ENCODE data around the gene SYDE2.
"Not testable (repeated sequence)": the region's sequence is repeated elsewhere in the genome, so short reads cannot be mapped to it uniquely, and the experiment has no call there.

Gene SYDE2

DNA sequence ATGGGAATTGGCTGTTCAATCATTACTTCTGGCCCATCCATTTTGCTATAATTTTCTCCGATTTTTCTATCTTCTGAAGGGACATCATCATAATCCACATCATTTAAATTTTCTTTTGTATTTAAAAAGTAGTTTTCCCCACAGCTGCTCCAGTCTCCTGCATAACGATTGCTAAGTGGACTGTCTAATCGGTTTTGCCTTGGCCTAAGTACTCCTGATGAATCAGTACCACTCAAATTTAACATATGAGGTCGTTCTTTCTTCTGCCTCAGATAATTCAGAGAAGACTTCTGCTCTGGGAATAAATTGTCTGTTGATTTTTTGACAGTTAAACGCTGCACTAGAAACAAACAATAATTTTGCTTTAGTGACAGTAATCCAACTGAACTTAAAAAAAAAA is 41.9 kb downstream of the SYDE2 start:
- no peak for DNase-seq

DNA sequence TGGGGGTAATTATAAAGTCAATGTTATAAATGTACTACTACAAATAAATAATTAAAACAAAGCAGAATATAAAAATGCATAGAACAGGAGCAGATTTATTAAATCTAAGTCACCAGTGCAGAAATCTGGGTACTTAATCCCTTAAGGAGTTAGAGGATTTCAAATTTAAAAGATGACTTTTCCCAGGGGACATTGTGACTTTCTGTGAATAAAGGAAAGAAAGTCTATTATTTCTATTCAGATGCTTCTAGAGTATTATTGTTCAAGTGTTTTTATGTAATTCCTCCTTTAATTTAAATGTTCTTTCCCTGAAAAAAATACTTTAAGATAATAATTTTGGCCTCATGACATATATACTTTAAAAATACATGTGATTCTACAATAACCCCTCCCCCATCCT is 43.4 kb downstream of the SYDE2 start:
- no peak for DNase-seq

DNA sequence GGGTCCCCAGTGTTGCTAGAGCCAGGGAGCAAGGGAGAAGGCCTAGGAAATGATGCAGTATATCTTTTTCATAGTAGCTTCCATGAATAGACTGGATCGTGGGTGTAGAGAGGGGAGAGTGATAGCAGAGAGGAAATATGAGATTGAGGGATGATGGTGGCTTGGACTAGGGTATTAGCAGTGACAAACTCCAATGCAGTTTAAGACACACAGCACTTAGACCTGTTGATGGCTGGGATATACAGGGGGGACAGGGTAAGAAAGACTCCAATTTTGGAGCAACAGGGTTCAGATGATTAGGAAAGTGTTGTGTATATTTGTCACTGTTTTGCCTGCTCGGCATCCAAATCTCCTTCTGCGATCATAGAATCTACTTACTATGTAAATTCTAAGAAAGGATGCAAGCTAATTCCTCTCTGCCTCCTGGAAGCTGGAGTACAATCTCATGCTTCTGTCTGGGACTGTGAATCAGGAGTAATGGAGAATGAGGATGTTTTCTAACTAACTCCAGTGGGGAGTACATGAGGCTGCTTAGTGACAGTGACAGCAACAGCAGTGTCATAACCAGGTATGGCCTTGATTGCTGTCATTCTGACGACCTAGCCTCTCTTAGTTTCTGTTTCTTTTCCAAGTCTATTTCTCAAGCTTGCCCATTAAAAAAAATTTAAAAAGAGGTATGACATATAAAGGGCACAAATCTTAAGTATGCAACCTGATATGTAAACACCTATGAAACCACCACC is 47.5 kb downstream of the SYDE2 start:
- DNase-seq: no peak

DNA sequence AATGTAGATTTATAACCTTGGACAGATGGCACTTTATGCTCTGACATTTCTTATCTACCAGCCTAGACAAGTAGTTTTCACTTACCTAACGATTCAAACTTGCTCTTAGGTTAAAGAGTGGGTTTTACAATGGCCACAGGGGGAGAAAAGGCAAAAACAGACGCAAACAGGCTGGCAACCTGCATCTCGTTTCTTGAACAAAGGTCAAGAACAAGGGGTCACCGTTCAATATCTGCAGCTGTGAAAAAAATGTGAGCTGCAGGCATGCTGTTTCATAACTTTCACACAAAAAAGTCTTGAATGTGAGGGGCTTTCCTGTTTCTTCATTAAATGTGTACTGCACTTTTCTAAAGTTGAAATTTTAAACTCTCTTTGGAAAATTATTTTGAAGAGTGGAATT is 49.4 kb downstream of the SYDE2 start:
- DNase-seq: no peak

DNA sequence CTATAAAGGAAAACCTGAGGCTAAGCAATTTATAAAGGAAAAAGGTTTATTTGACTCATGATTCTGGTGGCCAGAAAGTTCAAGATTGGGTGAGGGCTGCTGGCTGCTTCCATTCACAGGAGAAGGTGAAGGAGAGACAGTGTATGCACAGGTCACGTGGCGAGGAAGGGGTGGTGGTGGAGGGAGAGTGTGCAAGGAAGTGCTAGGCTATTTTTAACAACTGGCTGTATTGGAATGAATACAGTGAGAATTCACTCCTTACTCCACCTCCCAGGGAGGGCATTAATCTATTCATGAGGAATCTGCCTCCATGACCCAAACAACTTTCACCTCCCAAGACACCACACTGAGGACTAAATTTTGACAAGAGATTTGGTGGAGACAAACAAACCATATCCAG is 51.0 kb downstream of the SYDE2 start:
- no peak for DNase-seq

DNA sequence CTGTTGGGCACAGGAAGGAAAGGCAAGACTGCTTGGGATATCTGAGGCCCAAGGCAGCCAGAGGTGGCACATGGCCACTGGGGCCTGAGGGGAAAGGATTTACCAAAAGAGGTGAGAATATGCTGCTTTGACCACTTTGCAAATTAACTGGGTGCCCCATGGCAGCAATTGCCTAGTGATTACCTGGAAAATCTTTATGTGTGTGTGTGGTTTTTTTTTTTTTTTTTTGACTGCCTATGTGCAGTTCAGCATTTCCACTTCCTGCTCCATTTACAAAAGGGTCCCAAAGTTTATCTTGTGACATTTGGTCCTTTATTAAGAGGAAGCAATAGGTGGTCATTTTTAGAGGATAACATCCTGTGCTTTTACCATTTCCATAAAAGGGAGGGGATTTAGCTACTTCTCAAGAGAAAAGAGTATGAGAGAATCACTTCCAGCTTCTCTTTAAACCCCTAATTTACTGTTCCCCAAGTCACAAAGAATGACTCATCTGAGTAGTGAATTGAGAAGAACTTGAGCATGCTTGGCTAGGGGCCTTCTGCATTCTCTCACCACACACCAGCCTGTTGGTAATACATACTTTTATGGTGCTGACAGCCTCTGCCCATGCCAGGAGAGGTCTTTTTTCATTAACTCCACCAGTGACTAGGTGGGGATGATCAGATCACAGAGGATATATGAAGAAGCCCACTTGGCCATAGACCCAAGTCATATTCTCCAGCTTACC is 52.1 kb downstream of the SYDE2 start:
- DNase-seq: no peak

DNA sequence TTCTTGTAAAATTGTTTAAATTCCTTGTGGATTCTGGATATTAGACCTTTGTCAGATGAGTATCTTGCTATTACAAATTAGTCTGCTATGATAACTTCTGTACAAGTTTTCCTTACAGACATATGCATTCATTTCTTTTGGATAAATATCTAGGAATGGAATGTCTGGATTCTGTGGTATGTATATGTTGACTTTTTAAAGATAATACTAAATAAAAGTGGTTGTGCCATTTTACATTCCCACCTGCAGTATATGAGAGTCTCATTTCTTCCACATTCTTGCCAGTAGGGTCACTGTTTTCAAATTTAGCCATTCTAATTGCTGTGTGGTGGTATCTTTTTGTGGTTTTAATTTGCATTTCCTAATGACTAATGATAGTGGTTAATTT is 53.9 kb downstream of the SYDE2 start:
- no peak for DNase-seq

DNA sequence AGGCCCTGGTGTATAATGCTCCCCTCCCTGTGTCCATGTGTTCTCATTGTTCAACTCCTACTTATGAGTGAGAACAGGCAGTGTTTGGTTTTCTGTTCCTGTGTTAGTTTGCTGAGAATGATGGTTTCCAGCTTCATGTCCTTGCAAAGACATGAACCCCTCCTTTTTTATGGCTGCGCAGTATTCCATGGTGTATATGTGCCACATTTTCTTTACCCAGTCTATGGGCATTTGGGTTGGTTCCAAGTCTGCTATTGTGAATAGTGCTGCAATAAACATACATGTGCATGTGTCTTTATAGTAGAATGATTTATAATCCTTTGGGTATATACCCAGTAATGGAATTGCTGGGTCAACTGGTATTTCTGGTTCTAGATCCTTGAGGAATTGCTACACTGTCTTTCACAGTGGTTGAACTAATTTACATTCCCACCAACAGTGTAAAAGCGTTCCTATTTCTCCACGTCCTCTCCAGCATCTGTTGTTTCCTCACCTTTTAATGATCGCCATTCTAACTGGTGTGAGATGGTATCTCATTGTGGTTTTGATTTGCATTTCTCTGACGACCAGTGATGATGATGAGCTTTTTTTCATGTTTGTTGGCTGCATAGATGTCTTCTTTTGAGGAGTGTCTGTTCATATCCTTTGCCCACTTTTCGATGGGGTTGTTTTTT is 54.4 kb downstream of the SYDE2 start:
- not testable (repeated sequence) for DNase-seq

DNA sequence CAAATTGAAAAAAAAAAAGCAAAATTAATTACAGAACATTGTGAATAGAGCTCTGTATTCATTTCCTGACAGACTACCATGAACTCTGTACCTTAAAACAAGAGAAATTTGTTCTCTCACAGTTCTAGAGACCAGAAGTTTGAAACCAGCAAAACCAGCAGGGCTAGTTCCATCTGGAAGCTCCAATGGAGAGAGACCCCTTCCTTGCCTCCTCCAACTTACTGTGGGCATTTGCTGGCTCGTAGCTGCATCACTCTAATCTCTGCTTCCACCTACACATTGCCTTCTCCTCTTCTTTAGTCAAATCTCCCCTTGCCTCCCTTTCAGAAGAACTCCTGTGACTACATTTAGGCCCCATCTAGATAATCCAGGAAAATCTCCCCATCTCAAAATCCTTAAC is 56.5 kb downstream of the SYDE2 start:
- no peak for DNase-seq

DNA sequence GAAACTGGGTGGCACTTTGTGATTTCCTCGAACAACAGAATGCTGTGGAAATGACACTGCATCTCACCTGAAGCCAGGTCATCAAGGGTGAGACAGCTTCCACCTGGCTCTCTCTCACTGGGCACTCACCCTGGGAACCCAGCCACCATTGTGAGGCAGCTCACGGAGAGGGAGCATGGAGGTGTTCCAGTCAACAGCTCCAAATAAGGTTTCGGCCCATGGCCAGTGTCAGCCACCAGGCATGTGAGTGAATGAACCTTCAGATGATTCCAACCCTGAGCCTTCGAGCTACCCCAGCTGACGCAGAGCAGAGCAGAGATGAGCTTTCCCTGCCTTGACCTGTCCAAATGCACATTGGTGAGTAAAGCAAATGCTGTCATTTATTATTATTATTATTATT is 58.1 kb downstream of the SYDE2 start:
- DNase-seq: no peak

DNA sequence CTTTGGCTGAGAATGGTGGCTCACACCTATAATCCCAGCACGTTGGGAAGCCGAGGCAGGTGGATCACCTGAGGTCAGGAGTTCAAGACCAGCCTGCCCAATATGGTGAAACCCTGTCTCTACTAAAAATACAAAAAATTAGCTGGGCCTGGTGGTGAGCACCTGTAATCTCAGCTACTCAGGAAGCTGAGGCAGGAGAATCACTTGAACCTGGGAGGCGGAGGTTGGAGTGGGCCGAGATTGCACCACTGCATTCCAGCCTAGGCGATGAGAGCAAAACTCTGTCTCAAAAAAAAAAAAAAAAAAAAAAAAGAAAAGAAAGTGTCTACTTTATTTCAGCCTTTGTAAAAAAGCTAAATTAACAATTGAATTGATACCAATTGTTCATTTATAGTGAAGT is 62.4 kb downstream of the SYDE2 start:
- DNase-seq: not testable (repeated sequence)

DNA sequence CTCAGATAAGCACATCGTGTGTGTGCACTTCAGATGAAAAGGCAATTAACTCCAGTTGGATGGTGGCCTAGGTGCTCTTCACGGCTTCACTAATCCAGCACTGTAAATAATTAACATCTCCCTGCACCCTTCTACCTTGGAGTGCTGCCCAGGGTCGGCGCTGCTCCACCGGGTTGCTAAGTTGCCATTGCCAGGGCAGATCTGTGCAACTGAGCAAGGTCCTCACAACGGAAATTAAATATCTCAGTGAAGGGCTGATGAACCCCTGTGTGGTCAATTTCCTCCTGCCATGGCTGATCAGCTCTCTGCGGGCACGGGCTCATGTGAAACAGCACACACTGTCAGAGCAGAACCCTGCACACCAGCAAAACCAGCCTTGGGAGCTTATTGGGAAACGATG is 63.2 kb downstream of the SYDE2 start:
- peak; percentile 86 for DNase-seq

DNA sequence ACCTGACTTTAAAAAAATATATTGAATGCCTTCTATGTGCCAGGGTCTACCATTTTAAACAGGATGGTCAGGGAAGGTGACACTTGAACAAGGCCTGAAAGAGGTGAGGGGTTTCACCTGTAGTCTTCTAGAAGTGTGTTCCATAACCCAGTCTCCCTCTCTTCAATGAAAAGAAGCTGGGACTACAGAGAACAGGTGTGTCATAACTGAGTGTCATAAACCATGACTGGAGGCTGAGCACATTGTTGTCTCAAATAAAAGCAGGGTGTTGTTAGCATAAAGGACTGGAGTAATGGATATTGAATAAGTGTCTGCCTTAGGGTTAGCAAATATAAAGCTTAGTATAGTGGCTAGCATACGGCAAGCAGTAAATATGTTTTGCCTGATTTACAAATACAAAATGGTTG is 65.4 kb downstream of the SYDE2 start:
- DNase-seq: no peak

DNA sequence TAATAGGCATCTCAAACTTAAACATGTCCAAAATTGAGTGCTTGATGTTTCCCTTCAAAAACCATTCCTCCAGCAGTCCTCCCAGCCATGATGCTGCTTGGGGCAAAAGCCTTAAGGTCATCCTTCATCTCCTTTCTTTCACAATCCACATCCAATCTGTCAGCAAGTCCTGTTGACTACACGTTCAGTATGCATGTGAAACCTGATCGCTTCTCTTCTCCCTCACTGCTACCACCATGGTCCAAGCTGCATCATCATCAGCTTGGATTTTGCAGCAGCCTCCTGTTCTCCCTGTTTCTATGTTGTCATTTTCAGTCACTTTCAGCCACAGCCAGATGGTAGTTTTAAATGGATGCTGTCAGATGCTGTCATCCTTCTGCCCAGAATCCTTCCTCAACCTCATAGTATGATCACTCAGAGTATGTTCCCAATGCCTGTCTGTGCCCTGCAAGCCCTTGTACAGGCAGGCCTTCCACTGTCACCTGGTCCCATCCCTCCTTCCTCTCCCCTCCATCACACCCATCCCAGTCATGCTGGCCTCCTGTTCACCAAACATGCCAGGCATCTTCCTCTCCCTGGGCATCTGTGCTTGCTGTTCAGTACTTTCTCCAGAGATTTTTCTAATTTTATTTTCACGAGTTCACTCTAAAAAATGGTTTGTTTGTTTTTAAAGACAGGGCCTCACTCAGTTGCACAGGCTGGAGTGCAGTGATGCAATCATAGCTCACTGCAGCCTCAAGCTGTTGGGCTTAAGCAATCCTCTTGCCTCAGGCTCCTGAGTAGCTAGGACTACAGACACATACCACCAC is 66.0 kb downstream of the SYDE2 start:
- peak; percentile 68 for DNase-seq

DNA sequence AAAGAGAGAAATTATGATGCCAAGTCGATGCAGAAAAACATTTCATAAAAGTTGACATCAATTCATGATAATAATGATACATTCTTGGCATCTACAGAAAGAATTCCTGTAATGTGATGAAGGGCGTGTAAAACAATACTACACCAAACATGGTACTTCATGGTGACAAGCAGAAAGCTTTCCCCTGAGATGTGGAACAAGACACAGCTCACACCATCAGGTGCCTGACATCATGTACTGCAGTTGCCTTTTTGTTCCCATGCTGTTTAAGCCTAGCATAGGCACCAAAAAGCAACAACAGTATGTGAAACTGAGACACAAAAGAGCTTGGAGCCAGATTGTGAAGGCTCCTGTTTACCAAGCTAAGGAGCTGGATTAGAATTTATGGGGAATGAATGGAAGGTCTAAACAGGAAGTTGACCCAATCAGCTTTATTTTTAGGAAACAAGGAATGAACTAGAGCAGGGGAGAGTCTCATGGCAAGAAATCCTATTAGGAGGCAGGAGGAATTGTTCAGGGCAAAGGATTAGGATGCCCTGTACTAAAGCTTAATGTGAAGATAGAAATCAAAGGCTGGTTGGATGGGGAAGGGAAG is 67.2 kb downstream of the SYDE2 start:
- DNase-seq: no peak

DNA sequence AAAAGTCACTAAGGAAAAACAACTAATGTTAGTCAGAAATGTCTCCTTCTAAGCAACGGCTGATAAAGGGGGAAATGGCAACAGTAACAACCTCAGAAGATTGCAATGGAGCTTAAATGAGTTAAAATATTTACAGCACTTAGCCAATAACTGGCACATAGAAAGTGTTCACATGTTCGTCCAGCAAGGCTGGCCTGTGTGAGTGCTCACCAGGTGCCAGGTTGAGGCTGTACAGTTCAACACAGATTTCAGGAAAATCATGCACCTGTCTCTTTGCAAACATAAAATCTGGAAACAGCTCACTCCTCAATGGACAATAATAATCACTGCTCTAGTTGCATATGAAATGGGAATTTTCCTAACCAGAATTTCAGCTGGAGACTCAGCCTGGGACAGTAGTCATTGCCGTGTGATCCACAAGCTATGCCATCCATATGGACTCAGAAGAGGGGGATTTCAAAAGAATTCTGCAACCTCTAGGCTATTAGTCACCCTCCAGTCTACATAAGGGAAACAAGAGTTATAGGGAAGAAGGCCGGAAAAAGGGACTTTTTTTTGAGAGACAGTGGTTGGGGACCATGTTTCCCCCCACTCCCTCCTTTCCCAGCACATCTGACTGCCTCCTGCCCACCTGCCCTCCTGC is 68.6 kb downstream of the SYDE2 start:
- no peak for DNase-seq

DNA sequence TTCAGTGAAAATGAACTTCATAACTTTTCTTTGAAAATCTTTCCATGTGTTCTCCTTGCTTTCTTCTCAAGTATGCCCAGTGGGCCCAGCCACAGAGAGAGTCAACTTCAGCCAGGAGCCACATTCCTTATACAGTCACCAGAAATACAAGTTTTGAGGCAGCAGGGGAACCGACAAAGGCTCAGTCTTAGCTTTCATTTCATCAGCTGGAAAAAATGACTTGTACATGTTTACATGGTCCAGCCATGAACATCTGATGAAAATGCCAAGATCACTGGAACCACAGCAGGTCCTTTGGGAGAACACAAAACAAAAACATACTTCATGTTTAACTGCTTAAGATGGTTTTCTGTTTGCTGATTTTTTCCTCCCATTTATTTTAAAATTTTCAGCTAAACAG is 72.5 kb downstream of the SYDE2 start:
- DNase-seq: no peak

DNA sequence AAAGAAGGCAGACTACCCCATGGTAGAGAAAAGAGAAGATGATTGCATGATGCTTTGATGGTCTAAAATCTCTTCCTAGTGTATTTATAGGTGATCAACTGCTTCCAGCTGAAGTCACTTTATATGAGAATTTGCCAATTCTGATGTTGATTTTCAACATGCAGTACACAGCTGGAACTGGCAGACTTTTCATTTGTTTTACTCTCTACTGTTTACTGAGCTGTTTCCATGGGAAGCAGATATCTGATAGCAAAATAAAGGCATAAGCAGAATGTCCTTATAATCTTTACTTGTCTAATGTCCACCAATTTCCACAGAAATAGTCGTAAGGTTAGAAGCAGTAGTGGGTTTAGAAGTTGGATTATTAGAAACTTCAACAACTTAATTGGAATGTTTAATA is 74.9 kb downstream of the SYDE2 start:
- no peak for DNase-seq

DNA sequence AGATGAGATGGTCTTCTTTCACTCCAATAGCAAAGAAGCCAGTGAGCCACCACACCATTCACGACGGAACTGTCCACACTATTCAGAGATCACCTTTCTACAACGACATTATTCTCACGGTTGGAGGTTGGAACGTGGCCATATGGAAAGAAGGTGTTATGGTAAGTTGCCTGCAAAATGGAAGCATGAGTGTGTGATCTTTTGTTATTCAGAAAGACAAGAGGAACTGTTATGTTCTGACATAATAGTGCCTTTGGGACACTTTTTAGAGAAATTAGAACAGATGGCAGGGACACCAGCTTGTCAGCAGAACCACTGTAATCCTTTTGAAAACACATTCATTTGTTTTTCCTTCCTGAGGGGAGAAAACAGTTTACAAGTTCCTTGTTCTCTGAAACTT is 76.7 kb downstream of the SYDE2 start:
- no peak for DNase-seq

DNA sequence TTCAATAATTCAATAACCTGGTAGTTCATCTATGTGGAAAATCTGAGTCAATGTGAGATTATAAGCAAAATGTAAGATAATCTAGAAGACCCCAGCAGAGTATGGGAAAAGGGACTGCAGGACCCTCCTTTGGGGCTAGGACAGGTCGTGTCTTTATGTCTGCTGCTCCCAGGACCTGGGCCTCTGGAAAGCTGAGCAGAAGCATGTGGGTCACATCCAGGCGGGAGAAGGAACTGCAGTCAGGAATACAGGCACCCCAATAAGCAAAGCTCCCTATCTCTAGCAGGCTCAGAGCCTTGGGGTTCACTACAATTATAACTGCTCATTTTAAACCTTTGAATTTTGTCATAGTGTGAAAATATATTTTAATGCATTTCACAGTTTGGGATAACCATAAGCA is 78.6 kb downstream of the SYDE2 start:
- DNase-seq: no peak

DNA sequence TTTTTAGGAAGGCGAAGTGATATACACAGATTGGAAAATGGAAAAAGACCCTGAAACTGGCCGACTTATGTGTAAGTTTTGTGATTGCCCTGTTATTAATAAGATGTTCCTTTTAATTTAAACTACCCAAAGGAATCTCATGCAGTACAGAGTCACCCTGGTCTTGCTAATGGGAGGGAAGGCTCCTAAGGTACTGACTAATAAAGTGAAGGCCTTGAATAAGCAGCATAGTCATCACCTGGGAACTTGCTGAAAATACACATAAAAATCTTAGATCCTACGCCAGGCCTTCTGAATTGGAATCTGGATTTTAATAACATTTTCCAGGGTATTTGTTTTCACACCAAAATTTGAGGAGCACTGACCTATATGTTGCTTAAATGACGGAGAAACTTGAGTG is 79.1 kb downstream of the SYDE2 start:
- DNase-seq: no peak

DNA sequence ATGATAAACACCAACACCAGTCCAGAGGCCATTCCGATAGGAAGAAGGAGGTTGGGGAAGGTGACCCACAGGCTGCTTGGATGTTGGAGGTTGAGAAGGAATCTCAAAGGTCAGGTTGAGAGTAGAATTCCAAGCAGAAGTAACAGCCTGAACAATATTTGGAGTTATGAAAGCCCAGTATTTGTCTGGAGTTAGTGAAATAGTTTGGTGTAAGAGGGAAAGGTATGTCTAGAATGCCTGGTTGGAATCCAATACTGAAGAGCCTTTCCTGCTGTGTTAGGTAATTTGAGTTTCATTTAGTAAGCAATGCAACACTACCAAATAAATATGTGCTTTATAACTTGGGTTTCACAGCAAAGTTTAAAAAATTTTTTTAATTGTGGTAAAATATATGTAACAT is 82.1 kb downstream of the SYDE2 start:
- DNase-seq: no peak

All from NCI-H524 treated with DMSO at 0.1 percent for 48 hours (cell line).